Peyer's patch (tissue), 4 donors: ENCODE results near the gene CXCL6. TPM values are rescaled to one million over a fixed set of nuclear protein-coding genes. Genes with fewer than 3 reads are reported as not detected.

Experiments
- DNase-seq, 3 donors: peaks; one replicate each; pipeline ENCODE4 v3.0.0-alpha.2; 2017 to 2019
- H3K27ac ChIP-seq, 4 donors: fragments of 200-600 bp; sonication (generic); one replicate each; pipeline ENCODE4 v1.5.1; 2016 to 2019
- H3K27me3 ChIP-seq, 2 donors: fragments of 200-600 bp; sonication (generic); one replicate each; pipeline ENCODE4 v1.5.1; 2019
- H3K36me3 ChIP-seq, 3 donors: fragments of 200-600 bp; sonication (generic); one replicate each; pipeline ENCODE4 v1.5.1; 2016 to 2019
- H3K4me1 ChIP-seq, 4 donors: fragments of 200-600 bp; sonication (generic); one replicate each; pipeline ENCODE4 v1.5.1; 2016 to 2019
- H3K4me3 ChIP-seq, 4 donors: fragments of 200-600 bp; sonication (generic); 1 replicate in 3 of 4; 2 replicates in 1 of 4; pipeline ENCODE4 v1.5.1; 2016 to 2019; ENCODE audit warnings: mild to moderate bottlenecking in 1 of 4
- H3K9me3 ChIP-seq, 4 donors: fragments of 200-600 bp; sonication (generic); one replicate each; pipeline ENCODE4 v1.5.1; 2016 to 2019; ENCODE audit warnings: mild to moderate bottlenecking in 1 of 4
- POLR2A ChIP-seq, 2 donors: fragments of 450-650 bp; IDR thresholded peaks; one replicate each; pipeline ENCODE4 v1.5.1; 2017; ENCODE audit warnings: antibody characterized with exemption in 2 of 2, mild to moderate bottlenecking in 2 of 2, moderate library complexity in 2 of 2
- total RNA-seq, 4 donors: library from RNA; depleted of rRNA; stranded (reverse); fragments of >200 nt; gene quantifications; one replicate each; pipeline ENCODE4 v1.1.0, GENCODE V29; 2016
- TF ChIP-seq, protein P1 (sequence below), 6 experiments: fragments of 450-650 bp in 4 of 6; fragments of 200-600 bp in 2 of 6; sonication (generic) in 1 of 6; IDR thresholded peaks; one replicate each; pipeline ENCODE4 v1.5.1; 2017 to 2019; ENCODE audit warnings: antibody characterized with exemption in 6 of 6, mild to moderate bottlenecking in 3 of 6, moderate library complexity in 1 of 6

CXCL6 gene
- total RNA-seq, 4 donors from 2014 or later = 1.6 TPM; not detected in 3

DNA sequence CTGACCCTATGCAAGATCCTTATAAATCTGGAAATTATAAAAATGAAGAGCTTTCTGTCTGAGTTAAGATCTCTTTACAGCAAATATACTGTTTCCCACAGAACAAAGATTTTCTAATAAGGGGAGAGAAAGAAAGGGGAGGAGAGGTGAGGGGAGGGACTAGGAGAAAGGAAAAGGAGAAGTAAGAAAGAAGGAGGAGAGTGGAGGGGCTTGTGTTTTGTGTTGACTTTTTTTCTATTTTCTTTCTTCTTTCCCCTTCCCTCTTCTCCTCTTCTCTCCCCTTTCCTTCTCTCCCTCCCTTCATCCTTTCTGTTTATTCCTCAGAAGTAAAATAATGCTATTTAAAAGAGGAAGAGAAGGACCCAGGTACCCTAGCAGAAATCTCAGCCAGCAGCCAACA is 6.2 kb downstream of the CXCL6 start:
- Histone ChIP-seq H3K9me3 (no peaks in the 10 kb centered on the region), H3K4me3 (no peak overlapping the region), H3K4me1 (no peaks in the 10 kb centered on the region), H3K27me3 (no peaks in the 10 kb centered on the region), H3K36me3 (no peaks in the 10 kb centered on the region), H3K27ac (no peak overlapping the region)
- TF ChIP-seq, protein P1, sequence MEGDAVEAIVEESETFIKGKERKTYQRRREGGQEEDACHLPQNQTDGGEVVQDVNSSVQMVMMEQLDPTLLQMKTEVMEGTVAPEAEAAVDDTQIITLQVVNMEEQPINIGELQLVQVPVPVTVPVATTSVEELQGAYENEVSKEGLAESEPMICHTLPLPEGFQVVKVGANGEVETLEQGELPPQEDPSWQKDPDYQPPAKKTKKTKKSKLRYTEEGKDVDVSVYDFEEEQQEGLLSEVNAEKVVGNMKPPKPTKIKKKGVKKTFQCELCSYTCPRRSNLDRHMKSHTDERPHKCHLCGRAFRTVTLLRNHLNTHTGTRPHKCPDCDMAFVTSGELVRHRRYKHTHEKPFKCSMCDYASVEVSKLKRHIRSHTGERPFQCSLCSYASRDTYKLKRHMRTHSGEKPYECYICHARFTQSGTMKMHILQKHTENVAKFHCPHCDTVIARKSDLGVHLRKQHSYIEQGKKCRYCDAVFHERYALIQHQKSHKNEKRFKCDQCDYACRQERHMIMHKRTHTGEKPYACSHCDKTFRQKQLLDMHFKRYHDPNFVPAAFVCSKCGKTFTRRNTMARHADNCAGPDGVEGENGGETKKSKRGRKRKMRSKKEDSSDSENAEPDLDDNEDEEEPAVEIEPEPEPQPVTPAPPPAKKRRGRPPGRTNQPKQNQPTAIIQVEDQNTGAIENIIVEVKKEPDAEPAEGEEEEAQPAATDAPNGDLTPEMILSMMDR (IDR thresholded peaks at IDR 0.05) = no peak
- no peak for TF ChIP-seq POLR2A (IDR thresholded peaks at IDR 0.05)
- no peak for DNase-seq

DNA sequence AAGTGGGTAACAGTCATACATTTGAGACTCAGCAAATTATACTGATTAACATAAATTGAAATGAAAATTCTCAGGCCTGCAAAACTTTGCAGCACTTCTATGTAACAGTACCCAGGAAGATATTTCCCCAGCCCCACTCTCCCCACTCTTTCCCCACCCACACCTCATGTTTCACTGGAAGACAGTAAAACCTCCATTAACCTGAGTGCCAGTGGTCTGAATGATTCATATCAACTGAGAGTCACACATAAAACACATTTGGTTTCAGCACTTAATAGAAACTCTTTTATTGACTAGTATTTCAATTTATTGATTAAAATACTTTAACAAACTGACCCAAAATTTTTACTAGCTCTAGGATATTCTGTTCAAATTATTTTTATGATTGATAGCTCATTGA is 6.9 kb downstream of the CXCL6 start:
- Histone ChIP-seq H3K36me3 (no peaks in the 10 kb centered on the region), H3K27ac (no peak overlapping the region), H3K27me3 (no peaks in the 10 kb centered on the region), H3K4me3 (no peak overlapping the region), H3K9me3 (no peaks in the 10 kb centered on the region), H3K4me1 (no peaks in the 10 kb centered on the region)
- TF ChIP-seq, protein P1 (IDR thresholded peaks at IDR 0.05) = no peak
- no peak for TF ChIP-seq POLR2A (IDR thresholded peaks at IDR 0.05)
- no peak for DNase-seq

DNA sequence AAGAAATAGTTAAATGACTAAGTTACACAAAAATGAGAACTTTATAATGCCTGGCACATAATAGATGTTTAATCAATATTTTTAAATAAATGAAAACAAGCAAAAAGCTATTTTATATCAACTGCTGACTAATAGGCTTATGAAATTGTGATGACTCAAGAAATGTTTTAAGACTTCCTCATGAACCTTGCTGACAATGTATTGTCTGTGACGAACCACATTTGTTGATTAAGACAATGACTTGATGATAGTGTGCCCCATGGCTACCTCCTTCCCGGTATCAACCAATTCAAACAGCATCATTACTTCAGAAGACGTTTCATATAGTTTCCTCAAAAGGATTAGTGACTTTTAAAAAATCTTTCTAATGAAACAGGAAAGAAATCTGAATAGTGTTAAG is 7.9 kb downstream of the CXCL6 start:
- no peak for TF ChIP-seq POLR2A (IDR thresholded peaks at IDR 0.05)
- TF ChIP-seq, protein P1 (IDR thresholded peaks at IDR 0.05) = no peak
- H3K4me1 ChIP-seq = no peaks in the 10 kb centered on the region
- no peak overlapping the region for H3K4me3 ChIP-seq
- H3K27me3 ChIP-seq = no peaks in the 10 kb centered on the region
- no peaks in the 10 kb centered on the region for H3K9me3 ChIP-seq
- no peak overlapping the region for H3K27ac ChIP-seq
- DNase-seq = no peak
- H3K36me3 ChIP-seq = no peaks in the 10 kb centered on the region

DNA sequence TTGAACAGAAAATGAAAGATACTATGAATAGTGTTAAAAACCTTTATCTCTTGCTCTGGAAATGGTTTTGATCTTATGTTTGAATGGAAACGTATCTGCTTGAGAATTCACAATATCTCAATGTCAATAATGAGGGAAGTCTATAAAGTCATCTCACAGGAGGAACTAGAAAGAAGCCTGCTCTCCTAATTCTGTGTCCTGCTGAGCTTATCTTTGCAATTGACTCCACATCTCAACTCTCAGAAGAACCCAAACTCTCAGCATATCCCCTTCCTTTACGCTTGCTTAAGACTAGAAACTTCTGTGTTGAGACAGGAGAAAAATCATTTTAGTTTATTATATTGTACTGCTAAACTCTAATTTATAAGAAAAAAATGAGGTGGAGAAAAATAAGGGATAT is 8.3 kb downstream of the CXCL6 start:
- no peak overlapping the region for H3K4me3 ChIP-seq
- no peak for TF ChIP-seq POLR2A (IDR thresholded peaks at IDR 0.05)
- TF ChIP-seq, protein P1 (IDR thresholded peaks at IDR 0.05) = no peak
- DNase-seq = no peak
- H3K27ac ChIP-seq = no peak overlapping the region
- H3K36me3 ChIP-seq = no peaks in the 10 kb centered on the region
- no peaks in the 10 kb centered on the region for H3K9me3 ChIP-seq
- H3K4me1 ChIP-seq = no peaks in the 10 kb centered on the region
- no peaks in the 10 kb centered on the region for H3K27me3 ChIP-seq

DNA sequence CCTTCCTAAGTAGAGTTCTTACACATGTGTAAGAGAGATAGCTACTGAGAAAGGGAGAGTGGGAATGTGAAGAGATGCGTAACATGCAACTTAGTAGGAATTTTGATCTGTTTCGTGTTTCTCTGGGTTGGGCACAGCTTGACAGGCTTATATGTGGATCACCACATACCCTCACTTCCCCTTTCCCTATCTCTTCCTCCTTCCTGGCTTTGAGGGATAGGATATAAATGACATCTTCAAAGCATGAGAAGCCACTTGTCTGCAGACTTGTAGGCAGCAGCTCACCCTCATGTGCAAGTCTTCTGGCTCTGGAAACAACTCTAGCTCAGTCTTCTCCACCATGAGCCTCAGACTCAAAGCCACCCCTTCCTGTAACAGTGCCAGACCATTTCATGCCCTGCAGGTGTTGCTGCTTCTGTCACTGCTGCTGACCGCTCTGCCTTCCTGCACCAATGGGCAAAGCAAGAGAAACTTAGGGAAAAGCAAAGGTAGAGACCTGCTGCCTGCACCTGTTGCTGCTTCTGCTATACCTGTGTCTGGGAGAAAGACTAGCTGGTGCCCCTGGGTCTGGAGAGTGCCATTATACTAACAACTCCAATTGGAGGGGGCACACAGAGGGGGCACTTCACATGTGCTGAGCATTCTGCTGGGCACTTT is 11.2 kb downstream of the CXCL6 start:
- Histone ChIP-seq H3K4me3 (no peak overlapping the region), H3K9me3 (no peaks in the 10 kb centered on the region), H3K27me3 (no peaks in the 10 kb centered on the region), H3K4me1 (no peaks in the 10 kb centered on the region), H3K27ac (no peak overlapping the region), H3K36me3 (no peaks in the 10 kb centered on the region)
- TF ChIP-seq, protein P1 (IDR thresholded peaks at IDR 0.05) = no peak
- TF ChIP-seq POLR2A (IDR thresholded peaks at IDR 0.05) = no peak
- no peak for DNase-seq
